NCI-H1436 treated with DMSO at 0.1 percent for 48 hours (cell line): ENCODE measurements around the gene MTFP1.
"Not testable (repeated sequence)": the region's sequence is repeated elsewhere in the genome, so short reads cannot be mapped to it uniquely, and the experiment has no call there.

Experiments
- DNase-seq: peaks from one replicate; lab custom pipeline; 2025; lab: John Stamatoyannopoulos, UW

The MTFP1 gene

GRCh38 chr22:30402028-30402765 is 23.4 kb upstream of the MTFP1 start:
- no peak for DNase-seq

DNA sequence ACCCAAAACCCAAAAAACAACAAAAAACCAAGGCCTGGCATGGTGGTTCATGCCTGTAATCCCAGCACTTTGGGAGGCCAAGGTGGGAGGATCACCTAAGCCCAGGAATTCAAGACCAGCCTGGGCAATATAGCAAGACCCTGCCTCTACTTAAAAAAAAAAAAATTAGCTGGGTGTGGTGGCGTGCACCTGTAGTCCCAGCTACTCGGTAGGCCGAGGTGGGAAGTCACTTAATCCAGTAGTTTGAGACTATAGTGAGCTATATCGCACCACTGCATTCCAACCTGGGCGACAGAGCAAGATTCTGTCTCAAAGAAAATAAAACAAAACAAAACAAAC is 22.8 kb upstream of the MTFP1 start:
- not testable (repeated sequence) for DNase-seq

GRCh38 chr22:30404307-30404706 is 21.3 kb upstream of the MTFP1 start:
- DNase-seq, result no peak

- DNase-seq, result no peak
Observed at GRCh38 chr22:30405731-30406130, 19.8 kb upstream of the MTFP1 start.

- no peak for DNase-seq
Observed at GRCh38 chr22:30406400-30406799, 19.2 kb upstream of the MTFP1 start.

DNA sequence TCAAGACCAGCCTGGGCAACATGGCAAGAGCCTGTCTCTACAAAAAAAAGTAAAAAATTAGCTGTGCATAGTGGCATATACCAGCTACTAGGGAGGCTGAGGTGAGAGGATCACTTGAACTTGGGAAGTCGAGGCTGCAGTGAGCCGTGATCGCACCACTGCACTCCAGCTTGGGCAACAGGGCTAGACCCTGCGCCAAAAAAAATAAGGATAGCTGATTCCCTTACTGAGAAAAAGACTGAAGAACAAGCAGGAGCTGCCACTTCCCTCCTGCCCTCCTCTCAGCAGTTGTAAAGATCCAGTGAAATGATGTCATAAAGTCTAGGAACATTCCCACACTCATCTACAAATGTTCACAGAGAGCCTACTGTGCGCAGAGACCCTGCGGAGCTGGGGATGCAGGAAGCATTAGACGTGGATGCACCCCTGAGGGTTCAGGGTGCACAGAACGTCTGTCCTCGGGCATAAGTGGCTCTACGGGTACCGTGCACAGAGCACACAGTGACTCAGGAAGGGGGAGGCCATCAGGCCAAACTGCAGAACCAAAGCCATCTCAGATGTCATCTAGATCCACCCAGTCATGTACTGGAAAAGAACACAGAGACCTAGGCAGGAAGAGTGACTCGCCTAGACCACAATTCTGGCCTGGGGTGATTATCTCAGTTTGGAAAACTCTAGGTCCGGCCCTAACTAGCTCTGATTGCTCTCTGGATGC is 17.0 kb upstream of the MTFP1 start:
- no peak for DNase-seq

DNA sequence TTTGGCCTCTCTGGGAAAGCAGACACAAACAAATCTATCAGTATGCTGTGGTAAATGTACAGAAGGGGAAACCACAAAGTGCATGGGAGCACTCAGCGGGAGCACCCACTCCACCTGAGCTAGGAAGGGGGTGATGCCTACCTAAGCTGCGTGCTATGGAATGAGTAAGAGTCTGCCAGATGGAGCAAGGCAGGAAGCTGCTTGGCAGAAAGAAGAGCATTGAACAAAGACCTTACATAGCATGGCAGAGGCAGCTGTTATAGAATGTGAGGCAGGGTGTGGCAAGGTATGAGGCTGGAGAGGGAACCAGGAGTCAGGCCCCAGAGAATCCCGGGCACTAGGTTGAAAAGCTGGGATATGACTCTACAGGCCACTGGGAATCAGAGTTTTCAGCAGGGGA is 13.8 kb upstream of the MTFP1 start:
- DNase-seq, result no peak

DNA sequence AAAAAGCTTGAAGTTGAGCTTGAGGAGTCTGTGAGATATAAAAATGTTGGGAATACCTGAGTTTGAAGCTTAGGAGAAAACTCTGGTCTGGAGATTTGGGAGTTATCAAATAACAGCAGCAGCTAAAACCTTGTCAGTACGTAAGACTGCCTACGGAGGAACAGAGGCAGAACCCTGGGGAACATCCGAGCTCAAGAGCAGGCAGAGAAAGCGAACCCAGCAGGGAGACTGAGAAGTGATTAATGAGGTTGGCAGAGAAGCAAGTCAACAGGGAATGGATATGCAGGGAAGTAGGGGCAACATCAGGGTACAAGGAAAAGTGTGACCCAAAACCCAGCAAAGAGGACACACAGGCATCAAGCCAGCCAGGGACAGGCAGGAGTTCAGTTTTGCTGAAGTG is 12.6 kb upstream of the MTFP1 start:
- DNase-seq, result no peak

DNA sequence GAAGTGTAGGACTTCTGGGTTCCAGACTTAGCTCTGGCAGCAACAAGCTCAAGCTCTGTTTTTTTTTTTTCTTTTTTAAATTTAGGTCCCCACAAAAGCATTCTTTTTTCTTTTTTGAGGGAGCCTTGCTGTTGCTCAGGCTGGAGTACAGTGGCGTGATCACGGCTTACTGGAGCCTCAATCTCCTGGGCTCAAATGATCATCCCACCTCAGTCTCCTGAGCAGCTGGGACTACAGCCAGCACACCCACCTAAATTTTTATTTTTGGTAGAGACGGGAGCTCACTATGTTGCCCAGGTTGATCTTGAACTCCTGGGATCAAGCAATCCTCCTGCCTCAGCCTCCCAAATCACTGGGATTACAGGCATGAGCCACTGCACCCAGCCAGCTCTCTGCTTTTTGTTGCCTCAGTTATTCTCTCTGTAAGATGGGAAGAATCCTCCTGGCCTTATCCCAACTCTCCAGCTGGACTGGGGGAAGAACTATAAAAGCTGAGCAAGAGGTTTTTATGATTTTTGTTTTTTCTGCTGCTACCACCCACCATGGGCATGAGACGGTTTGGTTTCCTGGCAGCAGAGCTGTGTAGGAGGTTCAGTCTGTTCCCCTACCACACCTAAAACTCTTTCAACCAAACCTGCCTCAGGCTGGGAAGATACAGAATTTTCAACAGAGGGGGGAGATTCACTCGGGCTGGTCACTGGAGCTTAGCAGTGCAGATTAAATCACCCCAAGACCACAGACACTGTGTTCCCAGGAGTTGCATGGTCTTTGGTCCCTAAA is 11.6 kb upstream of the MTFP1 start:
- DNase-seq, result no peak

- DNase-seq, result no peak
Observed at GRCh38 chr22:30414525-30415047, 11.0 kb upstream of the MTFP1 start.

DNA sequence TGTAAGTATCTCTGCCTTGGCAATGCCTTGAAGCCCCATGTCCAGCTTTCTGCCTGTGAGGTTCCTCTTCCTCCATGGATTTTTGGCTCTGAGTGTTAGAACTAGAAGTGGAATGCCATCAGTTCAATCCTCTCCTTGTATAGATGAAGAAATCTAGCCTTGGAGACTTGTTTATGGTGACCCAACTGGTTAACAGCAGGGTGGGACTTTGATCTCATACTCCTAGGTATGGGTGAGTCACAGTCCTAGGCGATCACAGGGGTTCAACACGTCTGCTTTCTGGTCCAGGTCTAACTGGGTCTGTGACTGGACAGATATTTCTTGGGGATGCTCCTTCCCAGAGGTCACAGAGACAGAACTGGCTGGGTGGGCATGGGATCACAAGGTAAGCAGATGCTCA is 9.2 kb upstream of the MTFP1 start:
- no peak for DNase-seq

- DNase-seq, result no peak
Observed at GRCh38 chr22:30416837-30417236, 8.7 kb upstream of the MTFP1 start.

GRCh38 chr22:30420347-30421125 is 5.0 kb upstream of the MTFP1 start:
- no peak for DNase-seq

DNA sequence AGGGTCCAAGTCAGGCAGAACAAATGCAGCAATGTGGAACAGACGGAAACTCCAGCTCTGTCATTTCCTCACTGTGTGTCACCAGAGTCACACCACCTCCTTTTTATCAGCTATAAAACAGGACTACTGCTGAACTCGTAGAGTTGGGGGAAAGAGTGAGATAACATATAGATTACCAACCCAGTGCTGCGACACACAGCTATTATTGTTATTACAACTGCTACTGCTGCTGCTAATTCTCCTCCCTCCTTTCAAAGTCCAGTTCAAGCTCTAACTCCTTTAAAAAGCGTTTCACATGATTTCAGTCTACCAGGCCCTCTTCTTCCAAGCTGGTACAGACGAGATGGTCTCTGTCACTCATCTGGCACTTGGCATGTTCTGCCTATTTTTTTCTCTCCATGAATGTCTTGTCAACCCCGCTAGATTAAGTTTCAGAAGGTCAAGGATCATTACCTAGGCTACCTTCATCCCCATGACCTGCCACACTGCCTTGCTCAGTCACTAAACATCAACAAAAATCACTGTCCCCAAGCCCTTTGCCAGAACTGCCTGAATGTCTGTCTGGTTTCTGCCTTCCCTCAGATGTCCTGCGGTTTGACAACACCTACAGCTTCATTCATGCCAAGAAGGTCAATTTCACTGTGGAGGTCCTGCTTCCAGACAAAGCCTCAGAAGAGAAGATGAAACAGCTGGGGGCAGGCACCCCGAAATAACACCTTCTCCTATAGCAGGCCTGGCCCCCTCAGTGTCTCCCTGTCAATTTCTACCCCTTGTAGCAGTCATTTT is 3.7 kb upstream of the MTFP1 start:
- DNase-seq, result no peak

DNA sequence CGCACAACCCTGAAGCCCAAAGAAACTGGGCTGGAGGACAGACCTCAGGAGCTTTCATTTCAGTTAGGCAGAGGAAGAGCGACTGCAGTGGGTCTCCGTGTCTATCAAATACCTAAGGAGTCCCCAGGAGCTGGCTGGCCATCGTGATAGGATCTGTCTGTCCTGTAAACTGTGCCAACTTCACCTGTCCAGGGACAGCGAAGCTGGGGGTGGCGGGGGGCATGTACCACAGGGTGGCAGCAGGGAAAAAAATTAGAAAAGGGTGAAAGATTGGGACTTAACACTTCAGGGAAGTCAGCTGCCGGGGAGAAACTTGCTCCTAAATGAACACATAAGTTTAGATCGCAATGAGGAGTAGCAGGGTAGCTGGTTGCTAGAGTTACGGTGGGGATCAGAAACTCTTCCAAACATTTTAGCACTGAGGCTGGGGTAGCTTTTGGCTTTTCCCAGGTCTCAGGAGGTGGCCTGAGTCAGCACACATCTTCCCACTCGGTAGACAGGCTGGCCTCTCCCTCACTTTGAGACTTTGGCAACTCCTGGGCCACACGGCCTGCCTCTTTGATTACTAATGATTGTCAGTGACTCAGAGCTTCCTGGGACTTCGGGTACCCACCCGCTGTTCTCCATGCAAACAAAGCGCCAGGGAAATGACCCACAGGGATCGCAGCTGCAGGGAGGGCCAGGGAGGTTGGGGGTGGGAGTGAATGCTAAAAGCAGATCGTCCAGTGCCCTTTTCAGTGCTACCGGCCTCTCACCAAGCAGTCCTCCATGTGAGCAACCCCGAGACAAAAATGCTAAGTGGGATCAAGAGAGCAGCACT is 2.9 kb upstream of the MTFP1 start:
- no peak for DNase-seq

DNA sequence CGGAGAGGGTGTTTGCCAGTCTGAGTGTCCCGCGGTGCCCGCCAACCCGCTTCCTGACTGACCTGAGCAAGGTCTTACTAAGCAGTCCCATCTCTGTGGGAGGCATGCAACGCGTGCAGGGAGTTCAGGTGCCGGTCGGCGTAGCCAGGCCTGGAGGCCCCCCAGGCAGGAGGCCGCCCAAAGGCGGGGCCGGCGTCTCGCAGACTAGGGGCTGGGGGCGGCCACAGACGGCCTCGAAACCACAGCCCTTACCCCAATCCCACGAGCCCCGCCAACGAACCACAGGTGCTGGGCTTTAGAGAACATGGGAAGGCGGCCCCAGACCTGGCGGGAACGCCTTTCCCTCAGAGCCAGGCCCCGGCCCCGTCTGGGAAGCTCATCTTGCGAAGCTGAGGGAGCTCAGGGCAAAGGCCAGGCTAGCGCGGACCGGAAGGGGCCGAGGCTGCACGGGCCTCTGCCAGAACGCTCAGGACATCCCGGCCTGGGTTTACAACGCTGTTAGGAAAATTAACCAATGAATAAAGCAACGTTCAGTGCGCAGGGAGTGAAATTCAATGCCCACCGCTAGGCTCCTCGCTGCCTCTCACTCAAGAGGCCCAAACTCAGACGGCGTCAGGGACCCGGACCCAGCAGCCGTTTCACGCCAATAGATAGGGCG is 2.1 kb upstream of the MTFP1 start:
- no peak for DNase-seq

DNA sequence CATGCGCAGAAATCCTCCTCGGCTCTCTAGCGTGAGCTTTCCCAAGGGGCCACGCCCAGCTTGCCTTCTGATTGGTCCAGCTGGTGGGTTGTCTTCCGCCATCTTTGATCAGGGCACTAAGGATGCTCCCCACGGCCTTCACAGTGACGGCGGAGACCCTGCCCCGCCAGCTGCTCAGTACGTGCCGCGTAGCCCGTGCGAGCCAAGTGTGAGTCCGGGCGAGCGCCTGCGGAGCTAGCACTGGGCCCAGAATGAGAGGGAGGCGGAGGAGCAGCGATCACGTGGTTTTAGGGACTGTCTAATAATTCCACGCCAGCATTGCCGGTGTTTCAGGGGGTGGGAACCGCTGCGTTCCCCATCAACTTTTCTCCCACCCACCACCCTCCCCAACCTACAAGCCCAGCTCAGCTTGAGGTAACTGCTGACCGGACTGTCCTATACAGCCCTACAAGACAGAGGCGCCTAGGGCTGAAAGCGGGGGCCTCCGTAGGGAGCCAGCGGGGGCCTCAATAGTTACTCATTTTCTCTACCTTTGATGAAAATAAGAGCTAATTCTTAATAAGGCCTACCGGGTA is 1.5 kb upstream of the MTFP1 start:
- DNase-seq, result peak; percentile 99

DNA sequence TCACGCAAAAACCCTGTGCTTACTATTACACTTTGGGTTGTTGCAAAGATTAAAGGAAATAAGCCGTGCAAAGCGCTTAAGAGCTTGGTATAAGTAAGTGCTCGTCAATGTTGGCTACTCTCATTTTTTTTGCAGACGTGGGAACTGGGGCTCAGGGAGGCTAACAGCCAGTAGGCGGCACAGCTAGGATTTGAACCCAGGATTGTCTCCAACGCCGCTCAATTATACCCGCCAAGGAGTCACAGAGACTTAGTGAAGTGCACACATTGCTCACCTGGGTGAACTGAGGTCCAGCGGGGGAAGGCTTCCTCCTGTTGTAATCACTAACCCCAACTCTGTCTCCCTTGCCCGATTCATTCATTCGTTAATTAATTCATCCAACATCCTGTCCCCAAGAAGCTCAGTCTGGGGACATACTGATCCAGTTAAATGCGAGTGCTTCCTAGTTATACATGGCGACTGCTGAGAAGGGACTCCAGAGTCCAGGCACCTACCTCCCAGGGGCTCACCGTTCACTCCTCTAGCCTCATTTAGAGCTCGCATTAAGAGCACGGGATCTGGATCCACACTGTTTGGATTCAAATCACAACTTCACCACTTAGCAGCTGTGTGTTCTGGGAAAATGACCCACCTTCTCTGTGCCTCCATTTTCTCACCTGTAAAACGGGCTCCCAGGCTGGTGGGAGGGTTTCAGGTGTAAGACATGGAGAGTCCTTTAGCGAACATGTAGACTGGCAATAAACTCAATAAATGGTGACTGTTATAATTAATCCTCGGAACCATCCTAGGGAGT is 838 bp upstream of the MTFP1 start:
- no peak for DNase-seq

DNA sequence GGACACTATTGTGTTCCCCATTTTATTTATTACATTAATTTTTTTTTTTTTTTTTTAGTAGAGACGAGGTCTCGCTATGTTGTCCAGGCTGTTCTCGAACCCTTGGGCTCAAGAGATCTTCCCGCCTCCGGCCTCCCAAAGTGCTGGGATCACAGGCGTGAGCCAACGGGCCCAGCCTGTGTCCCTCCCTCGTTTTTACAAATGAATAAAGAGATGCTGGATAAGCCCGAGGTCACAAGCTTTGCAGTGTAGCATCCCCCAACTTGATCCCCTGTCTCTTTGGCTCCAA is 297 bp upstream of the MTFP1 start:
- DNase-seq, result no peak
